Activated CD8-positive, alpha-beta memory T cell treated with anti-CD3 and anti-CD28 coated beads for 4 hours (primary cell): ENCODE measurements around the gene SYMPK.
"Not testable (repeated sequence)": the region's sequence is repeated elsewhere in the genome, so short reads cannot be mapped to it uniquely, and the experiment has no call there.

Experiments
- DNase-seq, 2 donors: peaks; one replicate each; pipeline ENCODE4 v3.0.0-alpha.2; 2020; ENCODE audit warnings: low read depth in 2 of 2

SYMPK gene

DNA sequence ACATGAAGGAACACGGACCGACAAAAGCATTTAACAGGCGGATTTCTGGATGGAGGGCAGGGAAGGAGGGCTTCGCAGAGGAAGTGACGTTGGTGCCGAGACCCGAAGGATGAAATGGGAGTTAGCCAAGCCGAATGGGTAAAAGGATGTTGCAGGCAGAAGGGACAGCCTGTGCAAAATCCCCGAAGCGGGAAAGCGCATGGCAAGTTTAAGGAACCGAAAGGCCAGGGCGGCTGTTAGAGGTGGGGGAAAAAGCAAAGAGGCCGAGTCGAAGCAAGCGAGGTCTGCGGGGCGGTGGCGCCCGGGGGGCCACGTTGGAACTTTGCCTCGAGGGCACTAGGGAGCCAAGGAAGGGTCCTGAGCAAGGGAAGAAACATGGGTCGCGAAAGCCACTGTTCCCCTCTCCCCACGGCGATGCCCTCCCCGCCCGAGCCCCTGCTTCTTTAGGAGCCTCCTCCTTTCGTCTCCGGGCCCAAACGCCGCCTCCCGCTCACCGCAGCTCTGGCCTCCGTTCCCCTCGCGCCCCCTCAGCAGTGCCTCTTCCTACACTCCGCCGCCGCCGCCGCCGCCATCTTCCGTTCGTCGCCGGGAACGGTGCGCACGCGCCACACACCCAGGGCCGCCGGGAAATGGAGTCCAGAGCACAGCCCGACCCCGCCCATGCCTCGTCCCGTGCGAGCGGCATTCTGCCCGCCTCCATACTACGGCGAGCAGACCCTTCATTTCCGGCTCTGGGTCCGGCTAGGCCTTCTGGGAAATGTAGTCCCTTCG, at the start of gene SYMPK:
TSS of gene SYMPK (minus strand) at position 584 of the 771 bp plus-strand sequence. CDS start 8,652 bp downstream, outside the sequence.
- peak; percentile 97 to 99 for DNase-seq

DNA sequence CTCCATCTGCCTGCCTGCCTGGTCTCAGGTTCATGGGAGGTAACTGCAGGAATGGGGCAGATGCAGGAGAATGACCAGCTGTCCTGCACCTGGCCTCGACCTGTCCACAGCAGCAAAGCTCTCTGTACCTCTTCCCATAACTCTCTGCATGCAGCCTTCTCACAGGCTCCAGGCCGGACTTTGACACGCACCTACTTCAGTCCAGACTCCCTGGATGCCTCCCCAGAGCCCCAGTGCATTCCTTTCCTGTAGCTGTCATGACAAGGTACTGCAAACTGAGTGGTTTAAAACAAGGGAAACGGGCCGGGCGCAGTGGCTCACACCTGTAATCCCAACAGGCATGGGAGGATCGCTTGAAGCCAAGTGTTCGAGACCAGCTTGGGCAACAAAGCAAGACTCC, 48.3 kb upstream of the SYMPK start:
- DNase-seq, result no peak

DNA sequence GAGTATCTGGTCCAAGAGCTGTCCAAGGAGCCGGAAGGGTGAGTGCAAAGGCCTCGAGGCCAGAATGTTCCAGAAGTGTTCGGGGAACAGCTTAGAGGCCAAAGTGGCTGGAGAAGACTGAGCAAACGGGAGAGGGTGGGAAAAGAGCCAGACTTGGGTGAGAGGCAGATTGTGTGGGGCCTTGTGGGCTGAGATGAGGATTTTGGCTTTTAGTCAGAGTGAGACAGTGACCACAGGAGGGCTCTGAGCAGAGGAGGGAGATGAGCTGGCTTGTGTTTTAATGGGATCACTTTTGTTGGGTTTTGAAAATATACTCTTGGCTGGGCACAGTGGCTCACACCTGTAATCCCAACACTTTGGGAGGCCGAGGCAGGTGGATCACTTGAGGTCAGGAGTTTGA, 46.0 kb upstream of the SYMPK start:
- DNase-seq, result no peak

DNA sequence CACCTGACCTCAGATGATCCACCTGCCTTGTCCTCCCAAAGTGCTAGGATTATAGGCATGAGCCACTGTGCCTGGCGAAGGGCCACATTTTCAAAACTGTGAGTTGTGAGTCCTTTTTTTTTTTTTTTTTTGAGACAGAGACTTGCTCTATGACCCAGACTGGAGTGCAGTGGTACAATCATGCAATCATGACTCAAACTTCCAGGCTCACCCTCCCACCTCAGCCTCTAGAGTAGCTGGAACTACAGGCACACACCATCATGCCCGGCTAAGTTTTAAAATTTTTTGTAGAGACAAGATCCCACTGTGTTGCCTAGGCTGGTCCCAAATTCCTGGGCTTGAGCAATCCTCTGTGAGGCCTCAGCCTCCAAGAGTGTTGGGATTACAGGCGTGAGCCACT, 43.3 kb upstream of the SYMPK start:
- no peak for DNase-seq

DNA sequence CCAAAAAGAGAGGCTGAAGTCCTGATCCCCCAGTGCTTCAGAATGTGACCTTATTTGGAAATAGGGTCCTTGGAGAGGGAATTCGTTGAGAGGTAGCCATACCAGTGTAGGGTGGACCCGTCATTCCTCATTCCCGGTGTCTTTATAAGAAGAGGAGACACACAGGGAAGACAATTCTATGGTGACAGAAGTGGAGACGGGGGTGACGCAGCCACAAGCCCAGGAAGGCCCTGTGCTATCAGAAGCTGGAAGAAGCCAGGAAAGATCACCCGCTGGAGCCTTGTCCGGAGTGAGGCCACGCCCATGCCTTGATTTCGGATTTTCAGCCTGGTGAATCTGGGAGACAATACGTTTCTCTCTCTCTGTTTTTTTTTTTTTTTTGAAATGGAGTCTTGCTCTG, 42.1 kb upstream of the SYMPK start:
- DNase-seq, result no peak

DNA sequence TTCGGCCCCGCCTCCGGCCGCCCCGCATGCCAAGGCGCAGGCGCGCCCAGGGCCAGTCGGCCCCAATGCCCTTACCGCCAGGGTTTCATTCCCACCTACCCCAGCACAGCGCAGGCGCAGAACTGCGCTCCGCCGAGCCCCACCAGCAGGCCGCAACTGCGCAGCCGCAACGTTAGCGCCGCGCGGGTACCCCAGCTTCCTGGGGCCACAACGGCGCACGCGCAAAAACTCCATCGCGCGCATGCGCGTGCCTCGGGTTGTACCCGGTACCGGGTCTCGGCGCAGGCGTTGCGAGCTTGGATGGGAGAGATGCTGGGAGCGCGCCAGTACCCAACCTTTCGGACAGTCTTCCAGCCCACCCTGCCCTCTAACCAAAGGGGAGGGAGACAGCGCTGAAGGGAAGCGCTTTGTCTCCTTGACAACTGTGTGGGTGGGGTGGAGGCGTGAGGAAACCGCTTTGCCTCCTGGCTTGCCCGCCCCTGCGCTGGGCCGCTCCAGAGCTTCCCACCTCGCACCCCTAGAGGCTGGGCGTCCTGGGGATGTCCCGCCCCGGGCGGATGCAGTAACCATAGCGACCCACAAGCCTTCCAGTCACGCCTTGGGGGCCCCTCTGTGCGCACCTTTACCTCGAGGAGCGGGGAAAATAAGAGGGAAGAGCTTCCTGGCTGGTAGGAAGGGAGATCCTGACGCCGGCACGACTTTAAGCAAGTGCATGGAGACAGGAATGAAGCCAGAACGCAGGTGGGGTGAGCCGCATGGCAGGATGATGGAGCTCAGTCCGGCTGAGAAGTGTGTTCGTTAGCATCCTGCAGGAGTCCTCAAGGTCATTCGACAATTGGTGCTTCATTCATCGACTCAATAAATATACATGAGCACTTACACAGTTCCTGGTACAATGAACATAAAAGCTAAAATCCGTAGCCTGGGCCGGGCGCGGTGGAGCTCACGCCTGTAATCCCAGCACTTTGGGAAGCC, 40.0 kb upstream of the SYMPK start:
- DNase-seq, result peak; percentile 97 to 99

DNA sequence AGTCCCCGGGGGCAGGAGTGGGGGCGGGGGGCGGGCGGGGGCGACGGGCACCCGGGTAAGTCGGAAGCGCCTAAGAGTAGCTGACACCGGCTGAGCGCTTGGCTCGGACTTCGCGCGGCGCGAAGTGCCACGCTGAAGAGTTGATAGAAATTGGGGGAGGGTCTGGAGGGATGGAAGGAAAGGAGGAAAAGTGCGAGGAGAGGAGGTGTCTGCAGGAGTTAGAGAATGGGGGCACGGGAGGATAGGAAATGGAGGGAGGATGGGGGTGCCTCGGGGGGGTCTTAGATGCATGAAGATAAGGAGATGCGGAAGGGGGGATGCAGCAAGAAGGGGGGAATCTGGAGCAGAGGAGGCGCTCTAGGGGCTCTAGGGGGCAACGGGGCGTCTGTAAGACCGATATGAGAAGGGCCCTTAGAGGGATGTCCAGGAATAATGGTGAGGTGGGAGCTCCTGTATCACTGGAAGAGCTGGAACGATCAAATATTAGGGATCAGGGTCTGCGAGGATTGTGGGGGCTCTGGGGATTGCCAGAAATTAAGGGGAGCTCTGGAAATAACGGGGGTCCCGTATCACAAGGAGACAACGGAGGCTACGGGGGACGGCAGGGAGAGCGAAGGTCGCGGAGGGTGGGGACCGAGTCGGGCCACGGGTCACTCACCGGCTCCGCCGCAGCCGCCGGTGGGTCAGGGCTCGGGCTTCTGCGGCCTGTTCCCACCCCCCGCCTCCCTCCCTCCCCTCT, 39.1 kb upstream of the SYMPK start, which contains the start of gene MYPOP:
TSS of gene MYPOP (minus strand) at position 702 of the 739 bp plus-strand sequence. CDS start 840 bp downstream, outside the sequence.
- DNase-seq, result no peak

DNA sequence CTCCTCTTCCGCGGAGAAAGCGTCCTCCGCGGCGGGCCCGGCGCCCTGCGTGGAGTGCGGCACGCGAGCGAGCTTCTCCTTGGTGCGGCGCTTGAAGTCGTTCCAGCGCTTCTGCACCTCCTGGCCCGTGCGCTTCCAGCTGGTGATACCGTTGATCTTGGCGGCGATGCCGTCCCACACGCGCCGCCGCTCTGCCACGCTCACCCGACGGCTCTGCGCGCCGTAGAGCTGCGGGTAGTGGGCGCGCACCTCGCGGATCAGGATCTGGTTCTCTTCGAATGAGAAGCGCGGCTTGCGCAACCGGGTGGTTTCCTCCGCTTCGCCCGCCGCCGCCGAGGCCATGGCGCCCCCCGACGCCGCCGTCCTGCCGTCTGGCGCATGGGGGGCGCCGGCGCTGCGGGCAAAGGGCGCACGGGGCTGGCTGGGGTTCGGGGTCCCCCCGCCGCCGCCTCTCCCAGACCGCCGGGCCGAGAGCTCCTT, 38.5 kb upstream of the SYMPK start:
- DNase-seq, result no peak

DNA sequence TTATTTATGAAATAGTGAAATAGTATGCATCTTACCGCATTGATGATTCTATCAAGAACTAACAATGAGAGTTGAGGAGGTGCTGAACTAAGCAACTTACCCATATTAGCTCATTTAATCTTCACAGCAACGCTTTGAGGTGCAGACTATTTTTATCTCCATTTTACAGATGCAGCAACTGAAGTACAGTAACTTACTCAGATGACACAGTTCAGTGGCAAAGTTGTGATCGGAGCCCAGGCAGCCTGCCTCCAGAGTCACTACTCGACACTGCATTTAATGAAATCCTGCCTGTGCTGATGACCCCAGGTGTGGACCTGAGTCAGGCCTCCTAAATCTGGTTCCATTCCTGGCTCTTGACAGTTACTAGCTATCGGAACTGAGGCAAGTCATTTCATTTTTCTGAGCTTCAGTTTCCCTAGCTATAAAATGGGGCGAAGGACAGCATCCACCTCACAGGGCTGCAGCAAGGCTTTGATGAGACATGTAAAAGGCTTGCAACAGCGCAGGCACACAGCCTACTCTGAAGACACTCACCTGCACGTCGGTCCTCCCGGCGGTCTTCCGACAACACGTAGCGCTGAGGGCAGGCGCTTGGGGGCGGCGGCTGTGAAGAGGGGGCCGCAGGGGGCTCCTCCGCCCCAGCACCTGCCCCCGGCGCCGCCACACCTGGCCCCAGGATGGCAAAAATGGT, 37.9 kb upstream of the SYMPK start:
- DNase-seq, result no peak

DNA sequence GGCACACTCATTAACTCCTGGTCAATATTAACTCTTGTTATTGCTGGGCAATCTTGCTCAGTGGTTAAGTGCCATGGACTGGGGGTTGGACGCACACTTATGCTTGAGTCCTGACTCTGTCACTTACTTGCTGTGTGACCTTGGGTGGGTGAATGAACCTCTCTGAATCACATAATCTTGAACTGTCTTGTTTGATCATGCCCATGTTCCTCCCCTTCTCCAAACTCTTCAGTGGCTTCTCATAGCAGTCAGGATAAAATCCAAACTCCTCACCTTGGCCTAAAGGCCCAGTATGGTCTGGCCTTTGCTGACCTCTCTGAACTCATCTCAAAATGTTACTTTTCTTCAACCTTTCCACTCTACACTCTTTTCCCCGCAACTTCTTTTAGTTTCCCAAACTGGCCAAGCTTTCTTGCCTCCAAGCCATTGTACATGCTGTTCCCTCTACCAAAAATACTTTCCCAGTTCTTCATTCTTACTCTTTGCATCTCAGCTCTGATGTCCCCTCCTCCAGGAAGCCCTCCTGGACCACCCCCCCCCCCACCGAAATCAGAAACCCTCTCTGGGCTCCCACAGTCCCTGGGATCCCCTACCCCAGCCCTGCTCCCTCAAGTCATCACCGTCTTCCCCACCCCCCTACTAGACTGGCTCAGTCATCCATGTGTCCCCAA, 37.1 kb upstream of the SYMPK start:
- no peak for DNase-seq

DNA sequence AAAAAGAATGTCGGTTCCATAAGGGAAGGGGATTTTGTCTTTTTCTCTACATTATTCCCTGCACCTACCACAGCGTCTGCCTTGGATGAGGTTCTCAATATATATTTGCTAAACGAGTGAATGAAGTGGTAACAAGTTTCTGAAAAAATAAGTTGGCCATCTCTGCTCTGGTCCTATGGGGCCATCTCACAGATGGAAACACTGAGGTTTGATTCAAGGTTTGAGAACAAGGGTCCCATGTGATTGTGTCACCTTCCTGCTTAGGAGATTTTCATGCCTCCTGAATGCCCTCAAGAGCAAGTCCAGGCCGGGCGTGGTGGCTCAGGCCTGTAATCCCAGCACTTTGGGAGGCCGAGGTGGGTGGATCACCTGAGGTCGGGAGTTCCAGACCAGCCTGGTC, 36.3 kb upstream of the SYMPK start:
- DNase-seq, result no peak

DNA sequence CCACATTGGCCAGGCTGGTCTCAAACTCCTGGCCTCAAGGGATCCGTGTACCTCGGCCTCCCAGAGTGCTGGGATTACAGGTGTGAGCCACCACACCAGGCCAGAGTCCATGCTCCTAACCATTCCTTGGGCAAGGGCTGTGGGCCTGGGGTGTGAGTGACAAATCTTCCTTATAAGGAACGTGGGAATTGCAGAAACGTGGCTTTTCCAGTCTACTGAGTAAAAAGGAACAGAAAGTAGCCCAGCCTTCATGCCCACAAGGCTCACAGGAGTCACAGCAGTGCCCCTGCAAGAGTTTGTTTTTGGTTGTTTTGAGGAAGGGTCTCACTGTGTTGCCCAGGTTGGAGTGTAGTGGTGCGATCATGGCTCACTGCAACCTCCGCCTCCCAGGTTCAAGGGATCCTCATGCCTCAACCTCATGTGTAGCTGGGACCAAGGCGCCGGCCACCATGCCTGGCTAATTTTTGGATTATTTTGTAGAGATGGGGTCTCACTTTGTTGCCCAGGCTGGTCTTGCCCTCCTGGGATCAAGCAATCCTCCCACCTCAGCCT, 34.4 kb upstream of the SYMPK start:
- DNase-seq, result no peak

DNA sequence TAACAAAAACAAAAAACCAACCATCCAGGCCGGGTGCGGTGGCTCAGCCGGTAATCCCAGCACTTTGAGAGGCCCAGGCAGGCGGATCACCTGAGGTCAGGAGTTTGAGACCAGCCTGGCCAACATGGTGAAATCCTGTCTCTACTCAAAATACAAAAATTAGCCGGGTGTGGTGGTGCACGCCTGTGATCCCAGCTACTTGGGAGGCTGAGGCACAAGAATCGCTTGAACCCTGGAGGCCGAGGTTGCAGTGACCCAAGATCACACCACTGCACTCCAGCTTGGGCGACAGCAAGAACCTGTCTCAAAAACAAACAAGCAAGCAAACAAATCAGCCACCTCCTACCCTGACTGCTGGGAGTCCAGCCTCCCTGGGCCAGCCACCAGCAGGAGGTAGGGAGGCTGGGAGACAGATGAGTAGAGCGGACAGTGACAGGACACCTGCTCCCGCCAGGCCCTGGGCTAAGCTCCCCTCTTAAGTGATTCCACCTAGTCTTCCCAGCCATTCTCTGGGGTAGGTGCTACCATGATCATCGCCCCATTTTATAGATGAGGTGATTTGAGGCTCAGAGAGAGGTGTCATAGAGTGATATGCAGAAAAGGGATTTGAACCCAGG, 33.1 kb upstream of the SYMPK start:
- not testable (repeated sequence) for DNase-seq

DNA sequence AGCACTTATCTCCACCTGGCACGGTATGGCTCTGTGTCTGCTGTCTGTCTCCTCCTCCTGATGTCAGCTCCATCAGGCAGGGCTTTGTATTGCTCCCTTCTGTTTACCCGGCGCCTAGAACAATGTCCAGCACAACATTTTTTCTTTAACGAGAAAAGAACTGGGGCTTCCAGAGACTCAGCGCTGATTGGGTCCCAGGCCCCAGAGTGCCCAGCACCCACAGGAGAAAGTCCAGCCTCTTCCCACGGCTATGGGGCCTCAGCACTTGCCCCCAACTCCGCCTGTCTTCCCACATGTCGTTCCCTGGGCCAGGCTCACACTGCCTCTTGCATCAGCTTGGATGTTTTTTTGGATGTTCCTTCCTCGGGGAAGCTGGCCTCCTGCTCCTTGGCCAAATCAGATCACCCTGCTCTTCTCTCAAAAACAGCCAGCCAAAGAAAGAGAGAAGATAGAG, 32.6 kb upstream of the SYMPK start:
- DNase-seq, result no peak

DNA sequence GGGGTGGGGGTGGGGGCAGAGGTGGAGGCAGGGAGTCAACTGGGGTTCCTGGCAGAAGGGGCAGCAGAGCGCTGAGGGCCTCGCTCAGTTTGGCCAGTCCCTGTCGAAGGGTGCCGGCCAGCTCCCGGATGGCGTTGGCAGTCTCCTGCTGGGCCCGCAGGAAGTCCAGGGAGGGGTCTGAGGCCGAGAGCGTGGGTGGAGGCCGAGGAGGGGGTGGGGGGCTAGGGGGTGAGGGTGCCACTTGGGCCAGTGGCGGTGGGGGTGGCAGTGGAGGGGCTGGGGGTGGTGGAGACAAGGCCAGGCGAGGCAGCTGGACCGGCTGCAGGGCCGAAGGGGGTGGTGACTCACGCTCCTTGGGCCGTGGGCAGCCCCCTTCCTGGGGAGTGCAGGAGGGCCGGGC, 27.9 kb upstream of the SYMPK start:
- DNase-seq, result no peak

DNA sequence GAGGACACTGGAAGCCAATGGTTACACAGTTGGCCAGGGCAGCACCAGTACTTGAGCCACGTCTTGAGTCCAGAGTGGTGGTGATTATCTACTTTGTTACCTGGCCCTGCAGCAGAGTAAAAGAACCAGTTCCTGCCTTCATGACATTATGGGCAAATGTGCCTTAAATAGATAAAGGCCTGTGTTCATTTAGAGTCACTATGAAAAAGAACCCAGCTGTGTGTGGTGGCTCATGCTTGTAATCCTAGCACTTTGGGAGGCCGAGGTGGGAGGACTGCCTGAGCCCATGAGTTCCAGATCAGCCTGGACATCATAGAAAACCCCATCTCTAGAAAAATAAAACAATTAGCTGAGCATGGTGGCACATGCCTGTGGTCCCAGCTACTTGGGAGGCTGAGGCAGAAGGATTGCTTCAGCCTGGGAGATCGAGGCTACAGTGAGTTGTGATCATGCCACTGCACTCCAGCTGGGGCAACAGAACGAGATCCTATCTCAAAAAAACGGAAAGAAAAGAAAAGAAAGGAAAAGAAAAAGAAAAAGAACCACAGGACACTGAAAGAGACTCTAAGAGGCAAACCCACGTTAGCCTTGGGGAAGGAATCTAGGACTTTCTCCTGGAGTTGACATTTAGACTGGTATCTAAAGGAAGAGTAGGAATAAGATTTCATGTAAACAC, 26.4 kb upstream of the SYMPK start:
- no peak for DNase-seq

DNA sequence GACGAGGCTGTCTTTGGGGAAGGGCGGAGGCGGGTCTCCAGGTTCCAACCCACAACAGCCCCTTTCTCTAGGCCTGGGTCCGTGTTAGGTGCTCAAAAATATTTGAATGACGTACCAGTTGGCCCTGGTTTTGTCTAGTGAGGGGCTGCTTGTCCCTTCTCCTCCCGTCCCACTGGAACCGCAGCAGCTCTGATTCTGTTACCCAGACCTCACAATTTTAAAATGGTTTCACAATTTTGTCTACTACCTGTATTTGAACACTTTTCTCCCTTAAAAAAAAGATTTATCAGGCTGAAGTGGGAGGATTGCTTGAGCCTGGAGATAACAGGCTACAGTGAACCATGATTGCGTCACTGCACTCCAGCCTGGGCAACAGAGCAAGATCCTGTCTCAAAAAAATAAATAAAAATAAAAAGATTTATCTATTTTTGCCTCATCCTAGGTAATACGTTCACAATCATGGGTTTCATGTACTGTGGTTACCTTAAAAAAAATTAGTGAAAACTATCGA, 24.3 kb upstream of the SYMPK start:
- no peak for DNase-seq

DNA sequence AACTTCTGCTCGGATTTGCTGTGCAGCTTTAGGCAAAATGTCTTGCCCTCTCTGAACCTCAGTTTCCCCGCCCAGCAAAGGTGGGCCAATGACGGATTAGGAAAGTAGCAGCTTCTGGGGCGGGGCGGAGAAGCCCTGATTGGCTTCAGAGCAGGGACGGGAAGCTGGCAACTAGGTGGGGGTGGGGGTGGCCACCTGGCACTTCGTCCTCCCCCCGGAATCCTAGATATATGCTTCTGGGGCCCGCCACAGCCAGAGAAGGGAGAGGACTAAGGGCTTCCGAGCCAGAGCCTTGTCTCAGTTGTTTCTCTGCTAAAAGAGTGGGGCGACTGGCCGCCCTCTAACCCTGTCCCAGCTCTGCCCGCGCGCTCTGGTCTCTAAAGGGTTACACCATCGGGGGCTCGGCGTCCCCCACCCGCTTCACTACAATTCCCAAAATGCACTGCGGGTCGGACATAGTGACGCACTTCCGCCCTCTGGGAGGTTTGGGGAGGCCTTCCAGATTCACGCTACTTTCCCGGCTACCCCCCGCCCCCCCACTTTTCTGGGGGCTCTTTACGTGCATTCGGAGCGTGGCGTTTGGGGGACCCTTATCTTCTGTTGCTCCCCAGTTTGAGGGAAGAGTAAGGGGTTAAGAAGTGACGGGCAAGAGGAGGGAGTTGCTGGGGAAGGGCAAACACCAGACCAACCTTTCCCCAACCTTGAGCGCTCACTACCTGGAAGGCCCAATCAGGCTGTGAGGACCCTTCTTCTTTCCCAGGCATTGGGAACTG, 23.7 kb upstream of the SYMPK start:
- DNase-seq, result peak; percentile 75 to 80
